ENCODE measurements around the gene ADCY1. TPM values are rescaled to one million over a fixed set of nuclear protein-coding genes. Genes with fewer than 3 reads are reported as not detected.

The ADCY1 gene
- total RNA-seq, 4 donors from 2014 or later: under 0.01 to 4.3 (median 4.1) TPM; not detected in 1

- intact Hi-C loops (cut with DNase I; ENCODE audit: low total_unique reads): no loop called here
- no peaks in the 10 kb centered on the region for H3K9me3 ChIP-seq
Observed at GRCh38 chr7:45648671-45648995, 74.5 kb downstream of the ADCY1 start.

GRCh38 chr7:45649560-45650346, 75.6 kb downstream of the ADCY1 start:
- Histone ChIP-seq H3K27ac (no peak overlapping the region), H3K4me3 (no peak overlapping the region), H3K36me3 (no peaks in the 10 kb centered on the region), H3K4me1 (no peaks in the 10 kb centered on the region), H3K9me3 (no peaks in the 10 kb centered on the region), H3K27me3 (no peaks in the 10 kb centered on the region)
- intact Hi-C loops (cut with DNase I; ENCODE audit: low total_unique reads): no loop called here
- TF ChIP-seq POLR2A (IDR thresholded peaks at IDR 0.05) (no peak), CTCF (IDR thresholded peaks at IDR 0.05) (no peak)
- DNase-seq: no peak

More at GRCh38 chr7:45648671-45648995, 74.5 kb downstream of the ADCY1 start:
- no peak for DNase-seq
- TF ChIP-seq CTCF (IDR thresholded peaks at IDR 0.05) (no peak), POLR2A (IDR thresholded peaks at IDR 0.05) (no peak)
- H3K4me3 ChIP-seq: no peak overlapping the region
- H3K4me1 ChIP-seq: no peaks in the 10 kb centered on the region
- H3K36me3 ChIP-seq: no peaks in the 10 kb centered on the region
- H3K27ac ChIP-seq: no peak overlapping the region
- no peaks in the 10 kb centered on the region for H3K27me3 ChIP-seq

- no peaks in the 10 kb centered on the region for H3K4me1 ChIP-seq
- no peak for TF ChIP-seq CTCF (IDR thresholded peaks at IDR 0.05)
- TF ChIP-seq POLR2A (IDR thresholded peaks at IDR 0.05): no peak
- H3K4me3 ChIP-seq: no peak overlapping the region
- no peak for DNase-seq
- H3K9me3 ChIP-seq: no peaks in the 10 kb centered on the region
- H3K36me3 ChIP-seq: no peaks in the 10 kb centered on the region
- intact Hi-C loops (cut with DNase I; ENCODE audit: low total_unique reads): no loop called here
- H3K27me3 ChIP-seq: no peaks in the 10 kb centered on the region
- no peak overlapping the region for H3K27ac ChIP-seq
Observed at GRCh38 chr7:45650404-45651394, 76.5 kb downstream of the ADCY1 start.

GRCh38 chr7:45651540-45651939, 77.4 kb downstream of the ADCY1 start:
- Histone ChIP-seq H3K36me3 (no peaks in the 10 kb centered on the region), H3K27ac (no peak overlapping the region), H3K27me3 (no peaks in the 10 kb centered on the region), H3K9me3 (no peaks in the 10 kb centered on the region), H3K4me1 (no peaks in the 10 kb centered on the region), H3K4me3 (no peak overlapping the region)
- TF ChIP-seq POLR2A (IDR thresholded peaks at IDR 0.05) (no peak), CTCF (IDR thresholded peaks at IDR 0.05) (no peak)
- intact Hi-C loops (cut with DNase I; ENCODE audit: low total_unique reads): no loop called here
- DNase-seq: no peak

- Histone ChIP-seq H3K27me3 (no peaks in the 10 kb centered on the region), H3K9me3 (no peaks in the 10 kb centered on the region), H3K4me3 (no peak overlapping the region), H3K36me3 (no peaks in the 10 kb centered on the region), H3K4me1 (no peaks in the 10 kb centered on the region), H3K27ac (no peak overlapping the region)
- TF ChIP-seq CTCF (IDR thresholded peaks at IDR 0.05) (no peak), POLR2A (IDR thresholded peaks at IDR 0.05) (no peak)
- no peak for DNase-seq
- intact Hi-C loops (cut with DNase I; ENCODE audit: low total_unique reads): no loop called here
Observed at GRCh38 chr7:45652630-45653029, 78.5 kb downstream of the ADCY1 start.

Data from uterus (tissue), 4 donors.